ENCODE data around the gene TREML2. TPM values are rescaled to one million over a fixed set of nuclear protein-coding genes. Genes with fewer than 3 reads are reported as not detected.
A peak's percentile ranks its signal among the peaks of the same experiment; 100 is the strongest.
"Not testable (repeated sequence)": the region's sequence is repeated elsewhere in the genome, so short reads cannot be mapped to it uniquely, and the experiment has no call there.

TREML2 gene
- not detected for total RNA-seq
- long read RNA-seq: 0 reads

- DNase-seq (no peak), ATAC-seq (peak; percentile 12)
- intact Hi-C loops (cut with micrococcal nuclease): no loop called here
Observed at GRCh38 chr6:41200901-41201763, at the start of gene TREML2. Gene TREML2, minus strand, starts transcription at chr6:41201149. Its CDS starts 141 bp downstream, at chr6:41201008.

GRCh38 chr6:41247882-41248705 lies 47.1 kb upstream of the TREML2 start:
- ATAC-seq: no peak
- intact Hi-C loops (cut with micrococcal nuclease): no loop called here
- no peak for DNase-seq

- intact Hi-C loops (cut with micrococcal nuclease): no loop called here
- ATAC-seq (no peak), DNase-seq (no peak)
Observed at GRCh38 chr6:41247288-41247865, 46.4 kb upstream of the TREML2 start.

- DNase-seq; intact Hi-C loops (cut with micrococcal nuclease); ATAC-seq: not testable (repeated sequence)
Observed at GRCh38 chr6:41246529-41246928, 45.6 kb upstream of the TREML2 start.

GRCh38 chr6:41239467-41240159 lies 38.7 kb upstream of the TREML2 start:
- ATAC-seq (no peak), DNase-seq (no peak)
- intact Hi-C loops (cut with micrococcal nuclease): no loop called here

GRCh38 chr6:41237128-41237527 lies 36.2 kb upstream of the TREML2 start:
- ATAC-seq (no peak), DNase-seq (no peak)
- intact Hi-C loops (cut with micrococcal nuclease): no loop called here

GRCh38 chr6:41236276-41236675 lies 35.3 kb upstream of the TREML2 start:
- intact Hi-C loops (cut with micrococcal nuclease): no loop called here
- DNase-seq (no peak), ATAC-seq (no peak)

GRCh38 chr6:41232667-41233066 lies 31.7 kb upstream of the TREML2 start:
- ATAC-seq (no peak), DNase-seq (no peak)
- intact Hi-C loops (cut with micrococcal nuclease): no loop called here

GRCh38 chr6:41231246-41231645 lies 30.3 kb upstream of the TREML2 start:
- no peak for ATAC-seq
- DNase-seq: no peak
- intact Hi-C loops (cut with micrococcal nuclease): no loop called here

- no peak for DNase-seq
- intact Hi-C loops (cut with micrococcal nuclease): no loop called here
- no peak for ATAC-seq
Observed at GRCh38 chr6:41229721-41230120, 28.8 kb upstream of the TREML2 start.

GRCh38 chr6:41228616-41229015 lies 27.7 kb upstream of the TREML2 start:
- intact Hi-C loops (cut with micrococcal nuclease): no loop called here
- no peak for ATAC-seq

GRCh38 chr6:41228096-41228495 lies 27.1 kb upstream of the TREML2 start, which contains the start of gene TREML4:
Gene TREML4, plus strand, starts transcription at chr6:41228349. Its CDS starts 79 bp downstream, at chr6:41228428.
- intact Hi-C loops (cut with micrococcal nuclease): no loop called here
- ATAC-seq (no peak), DNase-seq (no peak)

More at GRCh38 chr6:41228616-41229015, 27.7 kb upstream of the TREML2 start:
- DNase-seq: no peak

GRCh38 chr6:41226752-41227151 lies 25.8 kb upstream of the TREML2 start:
- ATAC-seq (no peak), DNase-seq (no peak)
- intact Hi-C loops (cut with micrococcal nuclease): no loop called here

GRCh38 chr6:41224800-41225199 lies 23.9 kb upstream of the TREML2 start:
- ATAC-seq: no peak
- no peak for DNase-seq
- intact Hi-C loops (cut with micrococcal nuclease): no loop called here

GRCh38 chr6:41222513-41222912 lies 21.6 kb upstream of the TREML2 start:
- ATAC-seq (no peak), DNase-seq (no peak)
- intact Hi-C loops (cut with micrococcal nuclease): no loop called here

GRCh38 chr6:41222045-41222444 lies 21.1 kb upstream of the TREML2 start:
- ATAC-seq: no peak
- intact Hi-C loops (cut with micrococcal nuclease): no loop called here
- DNase-seq: no peak

- intact Hi-C loops (cut with micrococcal nuclease): no loop called here
- no peak for ATAC-seq
- no peak for DNase-seq
Observed at GRCh38 chr6:41216616-41217015, 15.7 kb upstream of the TREML2 start.

GRCh38 chr6:41215777-41216176 lies 14.8 kb upstream of the TREML2 start:
- intact Hi-C loops (cut with micrococcal nuclease): no loop called here
- ATAC-seq: no peak
- no peak for DNase-seq

GRCh38 chr6:41214559-41215238 lies 13.8 kb upstream of the TREML2 start:
- DNase-seq: no peak
- intact Hi-C loops (cut with micrococcal nuclease): no loop called here
- no peak for ATAC-seq

Measured in left ventricle myocardium superior (tissue), 1 donor.